Heart left ventricle (tissue), 16 donors: ENCODE data around the gene ZFP92. TPM values are rescaled to one million over a fixed set of nuclear protein-coding genes. Genes with fewer than 3 reads are reported as not detected.
"Not testable (repeated sequence)": the region's sequence is repeated elsewhere in the genome, so short reads cannot be mapped to it uniquely, and the experiment has no call there.

ENCODE experiments used
- ATAC-seq, 4 donors: fragments of 200-7000 bp; cut with Tn5 transposase; one replicate each; pipeline ENCODE4 v1.9.1; 2020 to 2022; ENCODE audit warnings: moderate library complexity in 4 of 4, mild to moderate bottlenecking in 3 of 4, moderate number of reproducible peaks in 1 of 4
- DNase-seq, 5 donors: peaks; one replicate each; pipeline ENCODE4 v3.0.0-alpha.2; 2020
- H3K27ac ChIP-seq, 12 donors: fragments of 200-600 bp; sonication (generic) in 4 of 12; one replicate each; pipeline versions ENCODE4 v1.5.0 to v1.8.0; 2016 to 2022; ENCODE audit warnings: mild to moderate bottlenecking in 2 of 12
- H3K27me3 ChIP-seq, 9 donors: fragments of 200-600 bp; sonication (generic) in 2 of 9; one replicate each; pipeline versions ENCODE4 v1.5.1 to v1.8.0; 2016 to 2022; ENCODE audit warnings: mild to moderate bottlenecking in 3 of 9
- H3K36me3 ChIP-seq, 9 donors: fragments of 200-600 bp; sonication (generic) in 2 of 9; one replicate each; pipeline versions ENCODE4 v1.5.0 to v1.8.0; 2018 to 2022; ENCODE audit warnings: mild to moderate bottlenecking in 2 of 9
- H3K4me1 ChIP-seq, 12 donors: fragments of 200-600 bp; sonication (generic) in 4 of 12; one replicate each; pipeline versions ENCODE4 v1.5.0 to v1.8.0; 2016 to 2022; ENCODE audit warnings: mild to moderate bottlenecking in 3 of 12
- H3K4me3 ChIP-seq, 12 donors: fragments of 200-600 bp; sonication (generic) in 4 of 12; one replicate each; pipeline versions ENCODE4 v1.5.0 to v1.8.0; 2017 to 2022; ENCODE audit warnings: mild to moderate bottlenecking in 9 of 12, moderate library complexity in 4 of 12
- H3K9me3 ChIP-seq, 12 donors: fragments of 200-600 bp; sonication (generic) in 4 of 12; one replicate each; pipeline versions ENCODE4 v1.5.0 to v1.8.0; 2016 to 2022; ENCODE audit warnings: mild to moderate bottlenecking in 1 of 12
- POLR2A ChIP-seq, 2 donors: fragments of 450-650 bp; IDR thresholded peaks; one replicate each; pipeline ENCODE4 v1.6.1; 2017; ENCODE audit warnings: antibody characterized with exemption in 2 of 2, mild to moderate bottlenecking in 2 of 2, moderate library complexity in 2 of 2
- WGBS, 4 donors: extraction: QIAGEN DNeasy Blood & Tissue Kit in 2 of 4; methylation state at CpG; one replicate each; pipeline versions ENCODE4 v1.1.5 to v1.1.7; 2013 to 2018; 5-methylcytosine and 5-hydroxymethylcytosine counted together
- intact Hi-C, 10 donors: fragments of 100-400 bp; cut with DNase I; formaldehyde crosslinking; loops; one replicate each; pipeline versions ENCODE4 v1.11.1 to v1.14.2; 2022
- polyA plus RNA-seq, 2 donors: library from polyadenylated mRNA; stranded (reverse); fragments of 200-250 nt; gene quantifications; one replicate each; pipeline ENCODE4 v1.2.3, GENCODE V29; 2013
- total RNA-seq, 9 donors: library from RNA; depleted of rRNA in 2 of 9; stranded (reverse); fragments of >200 nt in 2 of 9; fragmentation: NEBNext Ultra II Directional in 3 of 9; extraction: Animal tissue kit (Norgen Biotek cat#: 25700) in 3 of 9; gene quantifications; one replicate each; pipeline versions ENCODE4 v1.1.0 to v1.2.4, GENCODE V29; 2016 to 2023
- TF ChIP-seq, protein P1 (sequence below), 12 donors: fragments of 200-600 bp; sonication (generic) in 4 of 12; IDR thresholded peaks; one replicate each; pipeline versions ENCODE4 v1.5.0 to v1.8.0; 2018 to 2022; ENCODE audit warnings: antibody characterized with exemption in 12 of 12, mild to moderate bottlenecking in 5 of 12
- donor health status: ischemic (EF 13 %, LVEDD 7.1; RV severe dilation, severe dysfunction).
- donor health status: healthy with polysubstance abuse.
- donor health status: DM: no; HTN: yes; CAD: no.
- donor health status: DM: no; HTN: no; CAD: no.
- donor health status: ischemic (EF 25% LVEDD 6.9; RV normal size, moderate dysfunction).
- donor health status: ischemic (EF 25% LVEDD 5.7; RV mildly dilated, moderate dysfunction).
- donor health status: healthy.
- donor health status: DM: yes; HTN: yes; CAD: no.
- donor health status: ischemic (EF 35%, LVEDD 5.7; RV mildly dilated, moderate dysfunction).
- donor health status: nonischemic (EF 11% LVEDD 7.7; RV severe dilation, severe dysfunction).
- donor health status: DM: yes; HTN: yes; CAD: no.
- donor health status: PGD.
- donor health status: ischemic (EF 29% LVEDD 5.4; RV normal size, mild dysfunction).
- donor health status: nonischemic (EF 23%, LVEDD 6.1; RV moderate dilation, normal function).

ZFP92 gene
- total and polyA plus RNA-seq, 11 donors, result 0.22 to 1.5 (median 0.55) TPM

DNA sequence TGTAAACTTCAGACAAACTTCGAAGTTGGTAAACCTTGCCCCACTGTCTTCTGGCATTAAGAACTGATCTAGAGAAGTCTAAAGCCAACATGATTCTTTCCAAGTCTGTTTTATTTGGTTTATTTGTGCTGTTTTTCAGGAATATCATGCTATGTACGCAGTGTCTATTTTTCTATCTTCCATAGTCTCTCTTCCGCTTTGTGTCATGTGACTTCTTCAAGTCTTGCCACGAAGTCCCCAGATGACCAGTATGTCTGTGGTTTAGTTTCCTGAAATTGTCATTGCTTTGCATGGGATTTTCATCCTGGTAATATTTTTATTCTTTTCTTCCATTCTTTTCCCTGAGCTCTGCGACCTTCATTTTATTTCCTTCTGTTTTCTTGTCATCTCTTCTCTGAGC, 25.2 kb upstream of the ZFP92 start:
- 68 to 77% (median 74%) methylated on average over 5 of the region's 5 CpGs for WGBS, 4 donors
- DNase-seq (no peak), ATAC-seq (no peak)
- H3K9me3 ChIP-seq, result no peaks in the 10 kb centered on the region
- TF ChIP-seq POLR2A (IDR thresholded peaks at IDR 0.05), result no peak
- TF ChIP-seq, protein P1, sequence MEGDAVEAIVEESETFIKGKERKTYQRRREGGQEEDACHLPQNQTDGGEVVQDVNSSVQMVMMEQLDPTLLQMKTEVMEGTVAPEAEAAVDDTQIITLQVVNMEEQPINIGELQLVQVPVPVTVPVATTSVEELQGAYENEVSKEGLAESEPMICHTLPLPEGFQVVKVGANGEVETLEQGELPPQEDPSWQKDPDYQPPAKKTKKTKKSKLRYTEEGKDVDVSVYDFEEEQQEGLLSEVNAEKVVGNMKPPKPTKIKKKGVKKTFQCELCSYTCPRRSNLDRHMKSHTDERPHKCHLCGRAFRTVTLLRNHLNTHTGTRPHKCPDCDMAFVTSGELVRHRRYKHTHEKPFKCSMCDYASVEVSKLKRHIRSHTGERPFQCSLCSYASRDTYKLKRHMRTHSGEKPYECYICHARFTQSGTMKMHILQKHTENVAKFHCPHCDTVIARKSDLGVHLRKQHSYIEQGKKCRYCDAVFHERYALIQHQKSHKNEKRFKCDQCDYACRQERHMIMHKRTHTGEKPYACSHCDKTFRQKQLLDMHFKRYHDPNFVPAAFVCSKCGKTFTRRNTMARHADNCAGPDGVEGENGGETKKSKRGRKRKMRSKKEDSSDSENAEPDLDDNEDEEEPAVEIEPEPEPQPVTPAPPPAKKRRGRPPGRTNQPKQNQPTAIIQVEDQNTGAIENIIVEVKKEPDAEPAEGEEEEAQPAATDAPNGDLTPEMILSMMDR (IDR thresholded peaks at IDR 0.05), result no peak
- no peak overlapping the region for H3K4me3 ChIP-seq
- intact Hi-C loops, result no loop called here
- H3K27me3 ChIP-seq, result peaks cover 0 to 6% (median 0%) of the 10 kb centered on the region in 9 donors
- H3K4me1 ChIP-seq, result peaks cover 0 to 7% (median 0%) of the 10 kb centered on the region in 12 donors
- H3K27ac ChIP-seq, result no peak overlapping the region
- H3K36me3 ChIP-seq, result no peaks in the 10 kb centered on the region

DNA sequence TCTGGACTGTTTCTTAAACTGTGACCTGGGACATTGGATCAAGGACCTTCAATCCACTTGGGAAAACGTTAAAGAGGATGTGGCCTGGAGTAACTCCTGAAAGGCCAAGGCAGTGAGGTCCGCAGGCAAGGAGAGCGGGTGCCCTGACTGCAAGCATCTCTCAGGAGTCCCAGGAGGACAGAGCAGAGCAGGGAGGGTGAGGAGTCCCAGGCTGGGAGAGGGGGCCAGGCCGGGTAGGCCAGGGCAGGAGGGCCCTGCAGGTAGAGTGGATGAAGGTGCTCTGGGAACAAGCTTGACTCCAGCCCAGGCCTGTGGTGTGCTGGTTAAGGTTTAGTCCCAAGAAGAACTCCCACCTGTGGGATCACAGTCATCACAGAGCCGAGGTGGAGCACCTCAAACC, 23.9 kb upstream of the ZFP92 start:
- TF ChIP-seq, protein P1 (IDR thresholded peaks at IDR 0.05), result no peak
- TF ChIP-seq POLR2A (IDR thresholded peaks at IDR 0.05), result no peak
- no peak for DNase-seq
- Histone ChIP-seq H3K4me3 (no peak overlapping the region), H3K4me1 (no peaks in the 10 kb centered on the region), H3K27me3 (peaks cover 0 to 6% (median 0%) of the 10 kb centered on the region in 9 donors), H3K36me3 (no peaks in the 10 kb centered on the region), H3K9me3 (no peaks in the 10 kb centered on the region), H3K27ac (no peak overlapping the region)
- 71 to 80% (median 74%) methylated on average over 5 of the region's 5 CpGs for WGBS, 4 donors
- ATAC-seq, result no peak
- intact Hi-C loops, result no loop called here

DNA sequence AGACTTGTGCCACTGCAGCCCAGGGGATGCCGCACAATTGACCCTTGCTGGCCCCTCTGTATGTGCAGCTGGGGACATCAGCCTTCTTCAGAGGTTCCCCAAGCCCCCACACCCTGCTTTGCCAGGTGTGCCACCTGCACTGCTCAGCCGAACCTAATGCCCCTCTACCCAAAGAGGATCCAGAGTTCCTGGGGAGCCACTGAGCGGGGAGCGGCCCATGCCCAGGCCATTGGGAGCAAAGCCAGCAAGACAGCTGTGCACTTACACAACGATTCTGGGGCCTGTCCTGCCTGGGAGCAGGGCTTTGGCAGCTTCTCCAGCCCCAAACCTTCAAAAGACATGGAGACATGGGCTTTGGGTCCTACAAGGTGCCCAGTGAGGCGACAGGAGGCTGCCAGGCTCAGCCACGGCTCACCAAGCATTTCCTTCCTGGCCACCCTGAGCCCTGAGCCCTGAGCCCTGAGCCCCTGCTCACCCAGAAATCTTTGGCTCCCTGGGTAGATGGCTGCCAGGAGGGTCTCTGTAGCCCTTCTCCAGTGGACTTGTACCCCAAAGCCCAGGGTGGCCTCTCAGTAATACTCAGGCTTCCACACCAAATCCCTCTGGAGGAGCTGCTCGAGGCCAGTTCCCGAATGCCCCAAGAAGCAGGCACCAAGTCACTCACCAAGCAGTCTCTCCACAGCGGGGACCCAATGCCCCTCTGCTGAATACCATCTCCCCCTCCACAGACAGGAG, 23.1 kb upstream of the ZFP92 start:
- ATAC-seq (no peak), DNase-seq (no peak)
- H3K4me1 ChIP-seq, result no peaks in the 10 kb centered on the region
- TF ChIP-seq, protein P1 (IDR thresholded peaks at IDR 0.05), result no peak
- TF ChIP-seq POLR2A (IDR thresholded peaks at IDR 0.05), result no peak
- intact Hi-C loops, result no loop called here
- WGBS, 4 donors, result 67 to 92% (median 84%) methylated on average over 5 to 10 of the region's 10 CpGs
- peaks cover 0 to 6% (median 0%) of the 10 kb centered on the region in 9 donors for H3K27me3 ChIP-seq
- H3K36me3 ChIP-seq, result no peaks in the 10 kb centered on the region
- no peaks in the 10 kb centered on the region for H3K9me3 ChIP-seq
- no peak overlapping the region for H3K4me3 ChIP-seq
- no peak overlapping the region for H3K27ac ChIP-seq

DNA sequence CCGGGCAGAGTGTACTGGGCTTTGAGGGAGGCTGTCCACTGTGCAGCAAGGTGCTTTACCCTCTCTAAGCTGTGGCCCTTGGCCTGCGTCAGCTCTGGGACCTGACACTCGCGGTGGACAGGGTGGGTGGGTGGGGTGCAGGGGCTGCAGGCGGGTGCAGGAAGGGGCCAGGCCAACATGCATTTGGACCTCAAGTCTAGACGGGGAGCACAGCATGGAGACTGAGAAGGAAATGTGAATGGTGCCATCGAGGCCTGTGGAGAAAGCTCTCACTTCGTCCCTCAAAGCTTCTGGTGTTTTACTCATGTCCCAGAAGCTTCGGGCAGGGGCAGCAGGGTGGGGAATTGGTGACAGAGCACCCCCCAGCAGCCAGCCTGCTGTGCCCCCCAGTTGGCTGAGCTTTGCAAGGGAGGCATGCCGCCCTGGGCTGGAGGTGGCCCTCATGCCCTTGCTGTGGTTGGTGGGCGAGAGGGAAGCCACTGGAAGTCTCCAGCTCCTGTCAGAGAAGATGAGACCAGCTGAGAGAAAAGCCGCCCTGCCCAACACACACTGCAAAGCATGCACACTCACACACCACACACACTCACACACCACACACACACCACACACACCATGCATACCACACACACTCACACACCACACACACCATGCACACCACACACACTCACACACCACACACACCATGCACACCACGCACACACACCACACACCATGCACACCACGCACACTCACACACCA, 22.4 kb upstream of the ZFP92 start:
- DNase-seq (no peak), ATAC-seq (no peak)
- Histone ChIP-seq H3K4me1 (no peaks in the 10 kb centered on the region), H3K4me3 (no peak overlapping the region), H3K9me3 (no peaks in the 10 kb centered on the region), H3K36me3 (no peaks in the 10 kb centered on the region), H3K27me3 (peaks cover 0 to 6% (median 0%) of the 10 kb centered on the region in 9 donors), H3K27ac (no peak overlapping the region)
- intact Hi-C loops, result no loop called here
- 87 to 92% (median 90%) methylated on average over 12 to 14 of the region's 14 CpGs for WGBS, 4 donors
- TF ChIP-seq POLR2A (IDR thresholded peaks at IDR 0.05), result no peak
- TF ChIP-seq, protein P1 (IDR thresholded peaks at IDR 0.05), result no peak

DNA sequence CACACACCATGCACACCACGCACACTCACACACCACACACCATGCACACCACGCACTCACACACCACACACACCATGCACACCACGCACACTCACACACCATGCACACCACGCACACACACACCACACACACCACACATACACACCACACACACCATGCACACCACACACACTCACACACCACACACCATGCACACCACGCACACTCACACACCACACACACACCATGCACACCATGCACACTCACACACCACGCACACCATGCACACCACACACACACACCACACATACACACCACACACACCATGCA, 21.9 kb upstream of the ZFP92 start:
- ATAC-seq, H3K4me3 ChIP-seq, intact Hi-C loops, H3K9me3 ChIP-seq, H3K27ac ChIP-seq, H3K4me1 ChIP-seq, H3K27me3 ChIP-seq, DNase-seq, H3K36me3 ChIP-seq: not testable (repeated sequence)
- WGBS, 4 donors, result 87 to 99% (median 93%) methylated on average over 6 of the region's 6 CpGs
